HL-60 (cell line): Measurements from ENCODE around the gene PPP1R3C.

Source experiments
- DNase-seq, 2 experiments: peaks; one replicate each; pipeline ENCODE4 v3.0.0-alpha.2; 2010 to 2020; ENCODE audit warnings: low read depth in 1 of 2, low spot score in 1 of 2
- H3K27ac ChIP-seq: fragments of 250-450 bp; sonication (Bioruptor Pico); replicated peaks from 2 replicates; pipeline ENCODE4 v1.5.1; 2020; ENCODE audit warnings: mild to moderate bottlenecking, moderate library complexity
- H3K27me3 ChIP-seq: fragments of 250-450 bp; sonication (Bioruptor Pico); 2 replicates; pipeline ENCODE4 v1.5.1; 2021; ENCODE audit warnings: mild to moderate bottlenecking, moderate library complexity; ENCODE audit not compliant: insufficient read depth, poor library complexity, severe bottlenecking
- H3K4me3 ChIP-seq: replicated peaks from 2 replicates; pipeline ENCODE4 v1.5.1; 2011; ENCODE audit warnings: mild to moderate bottlenecking, control low read depth, low read length; ENCODE audit not compliant: insufficient read depth
- GABPA ChIP-seq: IDR thresholded peaks from 2 replicates; pipeline ENCODE4 v1.6.1; 2012; ENCODE audit warnings: low read depth
- POLR2AphosphoS5 ChIP-seq: IDR thresholded peaks from 2 replicates; pipeline ENCODE4 v1.6.1; 2012; ENCODE audit warnings: low read depth
- SPI1 ChIP-seq: IDR thresholded peaks from 2 replicates; pipeline ENCODE4 v1.6.1; 2012; ENCODE audit warnings: low read depth, mild to moderate bottlenecking, borderline replicate concordance
- TF ChIP-seq, protein P1 (sequence below): IDR thresholded peaks from 2 replicates; pipeline ENCODE4 v1.6.1; 2012; ENCODE audit warnings: low read depth; ENCODE audit not compliant: insufficient replicate concordance
- TF ChIP-seq, protein P2 (sequence below): IDR thresholded peaks from one replicate; pipeline ENCODE4 v1.5.1; 2011; ENCODE audit warnings: low read length, control low read depth, inconsistent platforms; ENCODE audit not compliant: insufficient read depth

Gene PPP1R3C

GRCh38 chr10:91622601-91623000 lies 10.3 kb downstream of the PPP1R3C start:
- TF ChIP-seq, protein P1, sequence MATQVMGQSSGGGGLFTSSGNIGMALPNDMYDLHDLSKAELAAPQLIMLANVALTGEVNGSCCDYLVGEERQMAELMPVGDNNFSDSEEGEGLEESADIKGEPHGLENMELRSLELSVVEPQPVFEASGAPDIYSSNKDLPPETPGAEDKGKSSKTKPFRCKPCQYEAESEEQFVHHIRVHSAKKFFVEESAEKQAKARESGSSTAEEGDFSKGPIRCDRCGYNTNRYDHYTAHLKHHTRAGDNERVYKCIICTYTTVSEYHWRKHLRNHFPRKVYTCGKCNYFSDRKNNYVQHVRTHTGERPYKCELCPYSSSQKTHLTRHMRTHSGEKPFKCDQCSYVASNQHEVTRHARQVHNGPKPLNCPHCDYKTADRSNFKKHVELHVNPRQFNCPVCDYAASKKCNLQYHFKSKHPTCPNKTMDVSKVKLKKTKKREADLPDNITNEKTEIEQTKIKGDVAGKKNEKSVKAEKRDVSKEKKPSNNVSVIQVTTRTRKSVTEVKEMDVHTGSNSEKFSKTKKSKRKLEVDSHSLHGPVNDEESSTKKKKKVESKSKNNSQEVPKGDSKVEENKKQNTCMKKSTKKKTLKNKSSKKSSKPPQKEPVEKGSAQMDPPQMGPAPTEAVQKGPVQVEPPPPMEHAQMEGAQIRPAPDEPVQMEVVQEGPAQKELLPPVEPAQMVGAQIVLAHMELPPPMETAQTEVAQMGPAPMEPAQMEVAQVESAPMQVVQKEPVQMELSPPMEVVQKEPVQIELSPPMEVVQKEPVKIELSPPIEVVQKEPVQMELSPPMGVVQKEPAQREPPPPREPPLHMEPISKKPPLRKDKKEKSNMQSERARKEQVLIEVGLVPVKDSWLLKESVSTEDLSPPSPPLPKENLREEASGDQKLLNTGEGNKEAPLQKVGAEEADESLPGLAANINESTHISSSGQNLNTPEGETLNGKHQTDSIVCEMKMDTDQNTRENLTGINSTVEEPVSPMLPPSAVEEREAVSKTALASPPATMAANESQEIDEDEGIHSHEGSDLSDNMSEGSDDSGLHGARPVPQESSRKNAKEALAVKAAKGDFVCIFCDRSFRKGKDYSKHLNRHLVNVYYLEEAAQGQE: no peak
- TF ChIP-seq GABPA: no peak
- TF ChIP-seq POLR2AphosphoS5: no peak
- no peak for TF ChIP-seq SPI1
- TF ChIP-seq, protein P2, sequence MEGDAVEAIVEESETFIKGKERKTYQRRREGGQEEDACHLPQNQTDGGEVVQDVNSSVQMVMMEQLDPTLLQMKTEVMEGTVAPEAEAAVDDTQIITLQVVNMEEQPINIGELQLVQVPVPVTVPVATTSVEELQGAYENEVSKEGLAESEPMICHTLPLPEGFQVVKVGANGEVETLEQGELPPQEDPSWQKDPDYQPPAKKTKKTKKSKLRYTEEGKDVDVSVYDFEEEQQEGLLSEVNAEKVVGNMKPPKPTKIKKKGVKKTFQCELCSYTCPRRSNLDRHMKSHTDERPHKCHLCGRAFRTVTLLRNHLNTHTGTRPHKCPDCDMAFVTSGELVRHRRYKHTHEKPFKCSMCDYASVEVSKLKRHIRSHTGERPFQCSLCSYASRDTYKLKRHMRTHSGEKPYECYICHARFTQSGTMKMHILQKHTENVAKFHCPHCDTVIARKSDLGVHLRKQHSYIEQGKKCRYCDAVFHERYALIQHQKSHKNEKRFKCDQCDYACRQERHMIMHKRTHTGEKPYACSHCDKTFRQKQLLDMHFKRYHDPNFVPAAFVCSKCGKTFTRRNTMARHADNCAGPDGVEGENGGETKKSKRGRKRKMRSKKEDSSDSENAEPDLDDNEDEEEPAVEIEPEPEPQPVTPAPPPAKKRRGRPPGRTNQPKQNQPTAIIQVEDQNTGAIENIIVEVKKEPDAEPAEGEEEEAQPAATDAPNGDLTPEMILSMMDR: no peak
- no peak for DNase-seq
- no peak overlapping the region for H3K4me3 ChIP-seq

DNA sequence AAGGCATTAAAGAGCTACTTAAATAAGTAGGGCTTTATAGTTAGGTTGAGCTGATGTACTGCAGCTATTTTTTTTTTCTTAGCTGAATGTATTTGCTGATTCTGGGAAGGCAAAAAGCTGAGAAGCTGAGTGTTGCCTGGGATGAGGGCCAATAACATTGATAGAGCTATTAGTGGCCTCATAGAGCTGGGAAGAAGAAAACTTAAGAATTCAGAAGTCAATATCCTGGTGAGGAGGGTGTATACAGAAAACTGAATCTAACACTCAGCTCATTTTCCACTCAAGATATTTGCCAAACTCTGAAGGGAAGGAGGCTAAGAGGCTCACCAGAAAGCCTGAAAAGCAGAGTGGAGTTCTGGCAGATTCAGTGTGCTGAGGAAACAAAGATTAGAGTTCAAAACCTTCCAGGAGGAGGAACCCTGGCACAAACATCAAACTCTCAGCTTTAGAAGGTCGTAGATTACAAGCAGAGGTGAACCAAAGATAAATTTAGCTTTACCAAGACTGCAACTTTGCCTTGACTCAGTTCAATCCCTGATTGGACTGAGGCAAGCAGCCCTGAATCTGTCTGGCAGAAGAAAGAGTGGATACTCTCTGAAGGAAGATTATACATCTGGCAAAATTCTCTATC lies 11.3 kb downstream of the PPP1R3C start:
- TF ChIP-seq, protein P1: no peak
- TF ChIP-seq GABPA: no peak
- TF ChIP-seq POLR2AphosphoS5: no peak
- no peak for TF ChIP-seq SPI1
- TF ChIP-seq, protein P2: no peak
- Histone ChIP-seq H3K27ac (no peak overlapping the region), H3K4me3 (no peak overlapping the region), H3K27me3 (peaks cover 3% of the 10 kb centered on the region)
- no peak for DNase-seq

More at GRCh38 chr10:91622601-91623000, 10.3 kb downstream of the PPP1R3C start:
- H3K27me3 ChIP-seq: peaks cover 3% of the 10 kb centered on the region
- H3K27ac ChIP-seq: no peak overlapping the region

DNA sequence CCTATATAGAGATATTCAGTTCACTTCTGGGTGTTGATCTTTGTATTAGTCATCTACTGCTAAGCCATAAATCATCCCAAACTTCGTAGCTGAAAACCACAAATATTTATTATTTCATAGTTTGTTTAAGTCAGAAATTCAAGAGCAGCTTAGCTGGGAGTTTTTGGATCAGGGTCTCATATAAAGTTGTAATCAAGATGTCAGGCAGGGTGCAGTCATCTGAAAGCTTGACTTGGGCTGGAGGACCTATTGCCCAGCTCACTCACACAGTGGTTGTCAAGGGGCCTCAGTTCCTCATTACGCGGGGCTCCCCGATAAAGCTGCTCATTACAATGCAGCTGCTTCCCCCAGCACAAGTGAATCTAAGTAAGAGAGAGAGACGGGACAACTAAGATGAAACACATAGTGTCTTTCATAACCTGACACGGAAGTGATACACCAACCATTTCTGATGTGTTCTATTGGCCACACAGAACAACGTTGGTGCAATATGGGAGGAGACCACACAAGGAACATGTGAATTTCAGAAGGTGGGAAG lies 15.7 kb downstream of the PPP1R3C start:
- TF ChIP-seq, protein P2: no peak
- TF ChIP-seq, protein P1: no peak
- TF ChIP-seq SPI1: no peak
- no peak for TF ChIP-seq GABPA
- TF ChIP-seq POLR2AphosphoS5: no peak
- no peaks in the 10 kb centered on the region for H3K27me3 ChIP-seq
- H3K4me3 ChIP-seq: no peak overlapping the region
- H3K27ac ChIP-seq: no peak overlapping the region
- DNase-seq: no peak
